ENCODE results near the gene RPS24. TPM values are rescaled to one million over a fixed set of nuclear protein-coding genes. Genes with fewer than 3 reads are reported as not detected.
"Not testable (repeated sequence)": the region's sequence is repeated elsewhere in the genome, so short reads cannot be mapped to it uniquely, and the experiment has no call there.

RPS24 gene
- total and polyA plus RNA-seq, 2 of the 13 experiments (the other 11 are each of a cell fraction or from before 2014, with no cell fraction given): 2,690 to 3,319 TPM

DNA sequence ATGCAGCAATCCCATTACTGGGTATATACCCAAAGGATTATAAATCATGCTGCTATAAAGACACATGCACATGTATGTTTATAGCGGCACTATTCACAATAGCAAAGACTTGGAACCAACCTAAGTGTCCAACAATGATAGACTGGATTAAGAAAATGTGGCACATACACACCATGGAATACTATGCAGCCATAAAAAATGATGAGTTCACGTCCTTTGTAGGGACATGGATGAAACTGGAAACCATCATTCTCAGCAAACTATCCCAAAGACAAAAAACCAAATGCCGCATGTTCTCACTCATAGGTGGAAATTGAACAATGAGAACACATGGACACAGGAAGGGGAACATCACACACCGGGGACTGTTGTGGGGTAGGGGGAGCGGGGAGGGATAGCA lies 34.9 kb upstream of the RPS24 start:
- H3K4me3 ChIP-seq (replicated peaks in 1 of 3; ENCODE audit: insufficient read depth in 1 of 3, low read depth in 2 of 3, low read length in 3 of 3); H2AFZ ChIP-seq (ENCODE audit: low read length); CTCF ChIA-PET (ENCODE audit: low intra/inter-chr PET ratio, low total read pairs); H3K4me1 ChIP-seq (ENCODE audit: insufficient read depth, low read length); H3K9ac ChIP-seq (ENCODE audit: insufficient read depth, low read depth, low read length); H3K27ac ChIP-seq (ENCODE audit: extremely low read length, insufficient read depth, low read length); H3K79me2 ChIP-seq (ENCODE audit: insufficient read depth, low read length); DNase-seq (ENCODE audit: low spot score); BruUV-seq (replicated peaks); ATAC-seq; H3K4me2 ChIP-seq (ENCODE audit: low read depth, low read length); intact Hi-C loops (cut with micrococcal nuclease; ENCODE audit: unreplicated experiment); H3K9me3 ChIP-seq (ENCODE audit: low read length); H3K27me3 ChIP-seq (ENCODE audit: control insufficient read depth in 1 of 2, insufficient read depth in 2 of 2, low read length in 2 of 2); H4K20me1 ChIP-seq (ENCODE audit: insufficient read depth, low read length); POLR2A ChIA-PET; in situ Hi-C loops (cut with HindIII; ENCODE audit: extremely low pct_ligation_motif_present, low pct_unique_long_range_greater_than_20kb); FAIRE-seq: not testable (repeated sequence)
- WGBS (ENCODE audit: low lambda C conversion rate): 92% methylated on average over 5 of the region's 5 CpGs
- peaks cover 11 to 50% of the 10 kb centered on the region in 2 experiments for H3K36me3 ChIP-seq (replicated peaks in 1 of 2; ENCODE audit: control insufficient read depth in 1 of 2, insufficient read depth in 2 of 2, low read length in 2 of 2)

DNA sequence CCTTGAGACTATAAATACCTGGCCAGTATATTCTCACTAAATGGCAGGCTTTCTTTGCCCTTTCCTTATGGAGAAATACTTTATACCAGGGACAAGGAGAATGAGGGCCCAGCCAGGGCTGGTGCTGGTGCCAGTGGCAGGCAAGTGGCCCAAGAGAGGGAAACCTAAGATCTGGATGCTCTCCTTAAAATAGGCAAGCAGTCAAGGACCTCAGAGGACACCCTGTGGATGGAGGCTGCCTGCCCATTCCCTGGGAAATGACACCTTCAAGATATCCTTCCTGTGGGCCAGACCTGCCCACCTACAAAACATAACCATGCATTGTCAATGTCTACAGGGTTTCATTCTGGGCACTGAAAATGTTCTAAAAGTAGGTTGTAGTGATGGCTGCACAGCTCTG lies 33.5 kb upstream of the RPS24 start:
- no peak for FAIRE-seq
- no peak for ATAC-seq
- H3K27ac ChIP-seq (ENCODE audit: extremely low read length, insufficient read depth, low read length): no peak overlapping the region
- no peak for DNase-seq (ENCODE audit: low spot score)
- in situ Hi-C loops (cut with HindIII; ENCODE audit: extremely low pct_ligation_motif_present, low pct_unique_long_range_greater_than_20kb): no loop called here
- H3K4me2 ChIP-seq (ENCODE audit: low read depth, low read length): no peak overlapping the region
- H3K36me3 ChIP-seq (replicated peaks in 1 of 2; ENCODE audit: control insufficient read depth in 1 of 2, insufficient read depth in 2 of 2, low read length in 2 of 2): peaks cover 11 to 58% of the 10 kb centered on the region in 2 experiments
- H3K9ac ChIP-seq (ENCODE audit: insufficient read depth, low read depth, low read length): no peak overlapping the region
- no peak for TF ChIP-seq SRSF9 (IDR thresholded peaks at IDR 0.05; ENCODE audit: borderline replicate concordance, insufficient read depth, low read depth, low read length, poor library complexity, severe bottlenecking)
- no peak for TF ChIP-seq ZFP90 (CRISPR knock-in tag; IDR thresholded peaks at IDR 0.05; ENCODE audit: borderline replicate concordance)
- no peak for TF ChIP-seq HMG20A (CRISPR knock-in tag; IDR thresholded peaks at IDR 0.05; ENCODE audit: borderline replicate concordance)
- BruUV-seq (replicated peaks): no TSS peak
- H3K79me2 ChIP-seq (ENCODE audit: insufficient read depth, low read length): no peaks in the 10 kb centered on the region
- no peaks in the 10 kb centered on the region for H3K4me1 ChIP-seq (ENCODE audit: insufficient read depth, low read length)
- intact Hi-C loops (cut with micrococcal nuclease; ENCODE audit: unreplicated experiment): no loop called here
- no peaks in the 10 kb centered on the region for H3K27me3 ChIP-seq (ENCODE audit: control insufficient read depth in 1 of 2, insufficient read depth in 2 of 2, low read length in 2 of 2)
- no peaks in the 10 kb centered on the region for H3K9me3 ChIP-seq (ENCODE audit: low read length)
- no peak overlapping the region for H2AFZ ChIP-seq (ENCODE audit: low read length)
- ChIA-PET POLR2A (no interaction called here), CTCF (ENCODE audit: low intra/inter-chr PET ratio, low total read pairs) (no interaction called here)
- no peak overlapping the region for H3K4me3 ChIP-seq (replicated peaks in 1 of 3; ENCODE audit: insufficient read depth in 1 of 3, low read depth in 2 of 3, low read length in 3 of 3)
- H4K20me1 ChIP-seq (ENCODE audit: insufficient read depth, low read length): no peaks in the 10 kb centered on the region

All from HepG2 (cell line).